Measurements from ENCODE around the gene BEND5.

DNA sequence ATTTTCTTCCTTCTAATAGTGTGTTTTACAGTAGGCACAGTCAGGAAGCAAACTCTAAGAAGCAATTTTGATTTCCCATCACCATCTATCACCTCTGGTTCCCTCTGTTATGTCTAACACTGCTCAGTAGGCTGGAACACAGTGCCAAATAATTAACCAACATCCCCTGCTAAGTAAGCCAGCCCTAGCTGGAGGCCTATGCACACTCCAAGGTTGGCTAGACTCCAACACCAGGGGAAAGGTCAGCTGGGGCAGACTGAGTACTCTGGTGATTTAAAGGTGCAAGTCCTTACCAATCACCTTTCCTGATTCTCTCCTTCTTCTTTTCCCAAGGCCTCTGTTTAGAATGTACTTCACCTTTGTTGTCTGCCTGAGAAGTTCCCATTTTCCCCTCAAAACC, 46.5 kb upstream of the BEND5 start:
- no peak for TF ChIP-seq EZH2 (IDR thresholded peaks at IDR 0.05)
- TF ChIP-seq, protein P1, sequence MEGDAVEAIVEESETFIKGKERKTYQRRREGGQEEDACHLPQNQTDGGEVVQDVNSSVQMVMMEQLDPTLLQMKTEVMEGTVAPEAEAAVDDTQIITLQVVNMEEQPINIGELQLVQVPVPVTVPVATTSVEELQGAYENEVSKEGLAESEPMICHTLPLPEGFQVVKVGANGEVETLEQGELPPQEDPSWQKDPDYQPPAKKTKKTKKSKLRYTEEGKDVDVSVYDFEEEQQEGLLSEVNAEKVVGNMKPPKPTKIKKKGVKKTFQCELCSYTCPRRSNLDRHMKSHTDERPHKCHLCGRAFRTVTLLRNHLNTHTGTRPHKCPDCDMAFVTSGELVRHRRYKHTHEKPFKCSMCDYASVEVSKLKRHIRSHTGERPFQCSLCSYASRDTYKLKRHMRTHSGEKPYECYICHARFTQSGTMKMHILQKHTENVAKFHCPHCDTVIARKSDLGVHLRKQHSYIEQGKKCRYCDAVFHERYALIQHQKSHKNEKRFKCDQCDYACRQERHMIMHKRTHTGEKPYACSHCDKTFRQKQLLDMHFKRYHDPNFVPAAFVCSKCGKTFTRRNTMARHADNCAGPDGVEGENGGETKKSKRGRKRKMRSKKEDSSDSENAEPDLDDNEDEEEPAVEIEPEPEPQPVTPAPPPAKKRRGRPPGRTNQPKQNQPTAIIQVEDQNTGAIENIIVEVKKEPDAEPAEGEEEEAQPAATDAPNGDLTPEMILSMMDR (IDR thresholded peaks at IDR 0.05): no peak
- no peak for TF ChIP-seq EZH2phosphoT487 (IDR thresholded peaks at IDR 0.05)
